ENCODE data around the gene PON2.

- no peak for TF ChIP-seq EP300 (IDR thresholded peaks at IDR 0.05; ENCODE audit: low read depth in 2 of 2, low read length in 2 of 2)
- TF ChIP-seq EP300 (CRISPR knock-in tag; IDR thresholded peaks at IDR 0.05; ENCODE audit: borderline replicate concordance) = no peak
- no peak for TF ChIP-seq HOXA7 (CRISPR knock-in tag; IDR thresholded peaks at IDR 0.05)
- TF ChIP-seq EZH2 (conservative IDR thresholded peaks at IDR 0.05; ENCODE audit: low read depth, low read length) = no peak
- TF ChIP-seq, protein P1, sequence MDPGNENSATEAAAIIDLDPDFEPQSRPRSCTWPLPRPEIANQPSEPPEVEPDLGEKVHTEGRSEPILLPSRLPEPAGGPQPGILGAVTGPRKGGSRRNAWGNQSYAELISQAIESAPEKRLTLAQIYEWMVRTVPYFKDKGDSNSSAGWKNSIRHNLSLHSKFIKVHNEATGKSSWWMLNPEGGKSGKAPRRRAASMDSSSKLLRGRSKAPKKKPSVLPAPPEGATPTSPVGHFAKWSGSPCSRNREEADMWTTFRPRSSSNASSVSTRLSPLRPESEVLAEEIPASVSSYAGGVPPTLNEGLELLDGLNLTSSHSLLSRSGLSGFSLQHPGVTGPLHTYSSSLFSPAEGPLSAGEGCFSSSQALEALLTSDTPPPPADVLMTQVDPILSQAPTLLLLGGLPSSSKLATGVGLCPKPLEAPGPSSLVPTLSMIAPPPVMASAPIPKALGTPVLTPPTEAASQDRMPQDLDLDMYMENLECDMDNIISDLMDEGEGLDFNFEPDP (CRISPR knock-in tag; conservative IDR thresholded peaks at IDR 0.05) = no peak
- TF ChIP-seq ZNF274 (CRISPR knock-in tag; IDR thresholded peaks at IDR 0.05) = no peak
Measured at GRCh38 chr7:95476072-95476847, 41.4 kb upstream of the PON2 start.

All from HepG2 (cell line).